Left colon (tissue), 2 donors: Measurements from ENCODE around the gene ISG20. TPM values are rescaled to one million over a fixed set of nuclear protein-coding genes. Genes with fewer than 3 reads are reported as not detected.

ENCODE experiments used
- ATAC-seq: fragments of 200-7000 bp; cut with Tn5 transposase; one replicate; pipeline ENCODE4 v1.9.1; 2020; ENCODE audit warnings: mild to moderate bottlenecking, moderate library complexity
- DNase-seq, 2 donors: peaks; one replicate each; pipeline ENCODE4 v3.0.0-alpha.2; 2020
- intact Hi-C, 2 donors: fragments of 100-400 bp; cut with DNase I in 1 of 2; cut with micrococcal nuclease in 1 of 2; formaldehyde crosslinking; loops; one replicate each; pipeline versions ENCODE4 v1.11.2 to v1.14.0; 2022; cut with DNase I, micrococcal nuclease
- total RNA-seq, 2 donors: library from RNA; stranded (reverse); fragmentation: NEBNext Ultra II Directional; extraction: Animal tissue kit (Norgen Biotek cat#: 25700); gene quantifications; one replicate each; pipeline ENCODE4 v1.2.1, GENCODE V29; 2021
- donor health status: DM: no; HTN: no; CAD: no.
- donor health status: DM: yes; HTN: yes; CAD: no.

Gene ISG20
- total RNA-seq, 2 donors from 2014 or later: 46.2 to 85.5 TPM

DNA sequence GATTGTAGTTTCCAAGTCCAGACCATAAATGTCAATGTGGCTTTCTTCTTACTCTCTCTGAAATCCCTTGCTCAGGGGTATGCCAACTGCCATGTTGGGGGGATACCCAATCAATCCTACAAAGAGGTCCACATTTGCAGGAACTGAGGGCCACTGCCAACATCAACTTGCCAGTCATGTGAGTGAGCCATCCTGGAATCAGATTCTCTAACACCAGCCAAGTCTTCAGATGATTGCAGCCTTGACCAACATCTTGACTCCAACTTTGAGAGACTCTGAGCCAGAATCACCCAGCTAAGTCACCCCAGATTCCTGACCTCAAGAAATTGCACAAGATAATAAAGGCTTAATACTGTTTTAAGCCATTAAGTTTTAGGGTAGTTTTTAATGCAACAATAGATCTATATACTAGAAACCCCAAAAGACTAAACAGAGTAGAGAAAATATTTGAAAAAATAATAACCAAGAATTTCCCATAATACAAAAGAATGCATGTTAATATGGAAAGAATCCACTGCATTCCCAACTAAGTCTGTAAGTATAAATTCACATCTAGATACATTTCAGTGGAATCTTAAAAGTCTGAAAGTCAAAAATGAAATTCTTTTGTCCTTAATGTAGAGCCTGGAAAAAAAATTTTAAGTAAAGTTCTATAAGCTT is 22.4 kb downstream of the ISG20 start:
- ATAC-seq (no peak), DNase-seq (no peak)
- intact Hi-C loops: no loop called here

DNA sequence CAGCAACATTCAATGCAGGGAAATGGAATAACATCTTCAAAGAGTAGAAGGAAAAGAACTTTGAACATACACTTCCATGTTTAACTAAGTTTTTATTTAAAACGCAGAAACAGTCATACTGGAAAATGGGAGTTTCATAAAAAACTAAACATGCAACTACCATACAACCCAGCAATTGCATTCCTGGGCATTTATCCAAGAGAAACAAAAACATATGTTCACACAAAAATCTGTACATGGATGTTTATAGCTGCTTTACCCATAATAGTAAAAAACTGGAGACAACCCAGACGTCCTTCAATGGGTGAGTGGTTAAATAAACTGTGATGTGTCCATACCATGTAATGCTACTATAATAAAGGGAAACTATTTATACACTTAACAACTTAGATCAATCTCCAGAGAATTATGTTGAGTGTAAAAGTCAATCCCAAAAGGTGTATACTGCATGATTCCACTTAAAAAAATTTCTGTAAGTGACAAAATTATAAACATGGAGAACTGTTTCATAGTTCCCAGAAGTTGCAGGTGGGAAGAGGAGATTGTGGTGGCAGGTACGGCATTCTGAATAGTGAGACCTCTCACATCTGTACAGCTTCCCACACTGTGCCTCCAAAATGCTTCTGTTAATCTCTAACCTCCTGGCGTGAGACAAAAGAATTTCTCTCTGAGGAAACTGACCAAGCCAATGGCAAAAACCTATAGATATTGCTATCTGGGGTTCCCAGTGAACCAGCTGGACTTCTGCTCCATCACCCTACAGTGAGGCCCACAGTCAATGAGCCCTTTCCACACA is 23.1 kb downstream of the ISG20 start:
- DNase-seq (no peak), ATAC-seq (no peak)
- intact Hi-C loops: no loop called here

DNA sequence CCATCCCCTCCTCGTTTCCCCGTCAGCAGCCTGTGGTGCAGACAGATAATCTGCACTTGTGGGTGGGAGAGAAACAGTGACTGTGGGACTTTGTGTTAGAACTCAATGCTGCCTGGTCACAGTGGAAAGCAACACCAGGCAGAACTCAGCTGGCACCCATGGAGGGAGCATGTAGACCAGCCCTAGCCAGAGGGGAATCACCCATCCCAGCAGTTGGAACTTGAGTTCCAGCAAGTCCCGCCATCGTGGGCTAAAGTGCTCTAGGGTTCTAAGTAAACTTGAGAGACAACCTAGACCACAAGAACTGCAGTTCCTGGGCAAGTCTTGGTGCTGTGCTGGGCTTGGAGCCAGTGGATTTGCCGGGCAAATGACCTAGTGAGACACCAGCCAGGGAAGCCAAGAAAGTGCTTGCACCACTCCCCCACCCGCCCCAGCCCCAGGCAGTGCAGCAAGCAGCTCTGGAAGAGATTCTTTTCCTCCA is 24.4 kb downstream of the ISG20 start:
- ATAC-seq (no peak), DNase-seq (no peak)
- intact Hi-C loops: no loop called here

DNA sequence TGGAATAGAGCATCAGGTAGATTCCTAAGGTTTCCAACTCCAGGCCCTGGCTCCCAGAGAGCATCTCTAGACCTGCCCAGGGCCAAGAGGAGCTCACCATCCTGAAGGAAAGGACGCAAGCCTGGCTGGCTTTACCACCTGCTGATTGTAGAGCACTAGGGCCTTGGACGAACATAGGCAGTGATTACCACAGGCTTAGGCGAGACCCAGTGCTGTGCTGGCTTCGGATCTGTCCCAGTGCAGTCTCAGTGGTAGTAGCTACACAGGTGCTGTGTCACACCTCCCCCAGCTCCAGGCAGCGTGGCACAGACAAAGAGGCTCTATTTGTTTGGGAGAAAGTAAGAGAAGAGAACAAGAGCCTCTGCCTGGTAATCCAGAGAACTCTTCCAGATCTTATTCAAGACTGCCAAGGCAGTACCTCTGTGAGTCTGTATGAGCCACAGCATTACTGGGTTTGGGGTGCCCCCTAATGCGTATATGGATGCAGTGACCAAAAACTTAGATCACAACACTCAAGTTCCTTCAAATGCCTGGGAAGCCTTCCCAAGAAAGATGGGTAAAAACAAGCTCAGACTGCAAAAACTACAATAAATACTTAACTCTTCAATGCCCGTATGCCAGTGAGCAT is 25.4 kb downstream of the ISG20 start:
- ATAC-seq (peak; percentile 56), DNase-seq (no peak)
- intact Hi-C loops: no loop called here

DNA sequence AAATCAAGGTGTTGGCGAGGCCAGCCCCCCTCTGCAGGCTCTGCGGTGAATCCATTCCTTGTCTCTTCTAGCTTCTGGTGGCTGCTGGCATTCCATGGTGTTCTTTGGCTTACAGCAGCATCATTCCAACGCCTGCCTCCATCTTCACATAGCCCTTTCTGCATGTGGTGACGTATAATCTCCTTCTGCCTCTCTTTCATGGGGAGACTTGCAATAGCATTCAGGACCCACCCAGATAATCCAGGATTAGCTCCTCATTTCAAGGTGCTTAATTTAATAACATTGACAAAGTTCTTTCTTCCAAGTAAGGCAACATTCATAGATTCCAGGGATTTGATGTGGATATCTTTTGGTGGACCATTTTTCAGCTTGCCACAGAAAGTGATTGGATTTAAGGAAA is 35.8 kb downstream of the ISG20 start:
- no peak for ATAC-seq
- intact Hi-C loops: no loop called here
- DNase-seq: no peak

DNA sequence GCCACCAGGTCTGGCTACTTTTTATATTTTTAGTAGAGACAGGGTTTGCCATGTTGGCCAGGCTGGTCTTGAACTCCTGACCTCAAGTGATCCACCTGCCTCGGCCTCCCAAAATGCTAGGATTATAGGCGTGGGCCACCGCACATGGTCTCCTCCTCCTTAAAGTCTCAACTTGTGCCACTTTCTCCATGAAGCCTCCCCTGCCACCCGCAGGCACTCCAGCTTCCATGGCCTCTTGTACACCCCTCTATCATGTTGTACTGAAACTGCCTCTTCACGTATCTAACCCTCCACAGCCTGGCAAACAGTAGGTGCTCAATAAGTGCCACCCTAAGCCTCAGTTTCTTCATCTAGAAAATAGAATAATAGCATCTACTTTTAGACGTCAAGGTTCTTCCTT is 39.9 kb downstream of the ISG20 start:
- ATAC-seq: no peak
- DNase-seq: no peak
- intact Hi-C loops: no loop called here

DNA sequence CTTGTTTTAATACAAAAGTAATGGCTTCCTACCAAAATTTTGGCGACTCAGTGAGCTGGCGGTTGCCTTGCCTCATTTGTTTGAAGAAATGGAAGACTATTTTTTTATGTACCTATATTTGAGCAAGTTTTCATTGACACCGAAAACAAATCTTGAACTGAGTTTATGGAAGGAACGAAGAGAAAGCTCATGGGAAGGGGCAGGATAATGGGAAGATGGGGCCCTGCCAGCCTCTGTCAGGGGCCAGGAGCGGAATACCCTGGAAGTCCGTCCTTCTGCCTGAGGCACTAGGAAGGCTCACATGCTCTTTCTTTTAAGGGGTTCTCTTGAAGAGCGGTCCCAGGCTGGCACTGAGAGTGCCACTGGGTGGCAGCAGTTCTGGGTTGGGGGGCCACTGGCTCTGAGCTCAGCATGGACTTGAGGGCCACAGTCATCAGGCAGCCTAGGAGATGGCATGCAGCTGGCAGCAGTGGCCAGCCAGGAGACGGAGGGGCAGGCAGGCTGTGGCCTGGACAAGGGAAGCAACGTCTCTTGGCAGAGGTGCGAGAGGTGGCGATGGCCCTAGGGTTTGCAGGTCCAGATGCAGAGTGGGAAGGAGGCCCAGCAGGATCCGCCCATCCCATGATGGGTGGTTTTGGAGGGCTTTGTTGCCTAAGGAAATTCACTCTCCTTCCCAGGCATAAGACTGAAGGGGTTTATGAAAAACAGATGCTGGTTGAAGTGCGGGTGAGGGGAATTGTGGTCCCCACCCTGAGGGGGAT is 41.6 kb downstream of the ISG20 start:
- ATAC-seq (no peak), DNase-seq (no peak)
- intact Hi-C loops: no loop called here

DNA sequence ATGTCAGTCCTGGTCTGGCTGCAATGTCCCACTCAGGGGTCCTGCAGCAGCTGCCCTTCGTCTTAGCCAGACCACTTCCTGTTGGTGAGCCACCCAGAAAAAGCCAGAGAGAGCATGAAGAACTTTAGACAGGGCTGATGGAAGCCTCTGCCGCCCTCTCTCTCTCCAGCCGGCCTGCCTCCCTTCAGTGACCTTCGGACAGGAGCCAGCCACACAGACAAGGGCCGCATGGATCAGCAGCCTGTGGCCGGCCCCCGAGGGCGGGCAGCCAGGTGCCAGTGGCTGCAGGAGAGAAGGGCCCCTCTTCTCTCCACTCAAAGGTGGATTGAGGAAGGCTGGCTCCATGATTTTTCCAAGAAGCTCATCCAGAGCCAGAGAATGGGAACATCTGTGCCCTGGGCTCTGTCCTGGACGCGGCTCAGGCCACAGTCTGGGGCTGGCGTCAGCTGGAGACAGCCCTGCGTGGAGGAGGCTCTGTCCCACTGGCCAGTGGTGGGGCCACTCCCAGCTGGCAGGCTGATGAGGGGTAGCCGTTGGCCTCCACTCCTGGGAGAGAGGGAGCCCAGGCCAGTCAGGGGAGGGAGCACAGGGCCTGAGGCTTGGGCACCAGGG is 42.9 kb downstream of the ISG20 start:
- ATAC-seq: no peak
- DNase-seq: no peak
- intact Hi-C loops: no loop called here

DNA sequence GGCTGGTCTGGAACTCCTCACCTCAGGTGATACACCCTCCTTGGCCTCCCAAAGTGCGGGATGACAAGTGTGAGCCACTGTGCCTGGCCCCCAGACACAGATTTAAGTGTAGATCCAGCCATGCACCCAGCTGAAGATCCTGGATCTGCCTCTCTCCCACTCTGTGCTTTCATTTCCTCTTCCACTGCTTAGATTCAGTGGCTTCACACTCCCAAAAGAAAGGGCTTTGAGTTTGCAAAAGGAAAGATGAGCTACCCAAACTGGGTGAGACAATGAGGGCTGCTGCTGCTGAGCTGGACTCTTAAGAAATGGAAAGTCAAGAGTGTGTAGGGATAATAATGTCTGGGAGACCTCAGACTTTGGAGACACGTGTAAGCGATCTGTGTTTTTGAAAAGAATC is 45.5 kb downstream of the ISG20 start:
- intact Hi-C loops: no loop called here
- DNase-seq (no peak), ATAC-seq (no peak)

DNA sequence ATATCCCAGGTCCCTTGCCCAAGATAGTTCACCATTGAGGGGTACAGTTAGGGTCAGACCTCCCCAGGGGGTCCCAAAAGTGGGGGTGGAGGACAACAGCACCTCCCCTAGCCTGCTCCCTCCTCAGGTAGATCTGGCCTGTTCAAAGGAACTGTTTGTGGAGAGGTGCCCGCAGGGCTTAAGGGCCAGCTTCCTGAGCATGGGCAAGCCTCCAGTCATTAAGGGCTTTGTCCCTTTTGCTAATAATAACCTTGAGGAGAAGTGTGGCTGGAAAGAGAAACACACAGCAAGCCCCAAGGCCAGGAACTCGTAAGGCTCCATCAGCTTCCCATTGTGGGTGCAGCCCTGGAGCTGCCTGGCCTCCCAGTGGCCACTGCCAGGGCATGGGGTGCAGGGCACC is 47.4 kb downstream of the ISG20 start:
- intact Hi-C loops: no loop called here
- DNase-seq: no peak
- ATAC-seq: no peak

DNA sequence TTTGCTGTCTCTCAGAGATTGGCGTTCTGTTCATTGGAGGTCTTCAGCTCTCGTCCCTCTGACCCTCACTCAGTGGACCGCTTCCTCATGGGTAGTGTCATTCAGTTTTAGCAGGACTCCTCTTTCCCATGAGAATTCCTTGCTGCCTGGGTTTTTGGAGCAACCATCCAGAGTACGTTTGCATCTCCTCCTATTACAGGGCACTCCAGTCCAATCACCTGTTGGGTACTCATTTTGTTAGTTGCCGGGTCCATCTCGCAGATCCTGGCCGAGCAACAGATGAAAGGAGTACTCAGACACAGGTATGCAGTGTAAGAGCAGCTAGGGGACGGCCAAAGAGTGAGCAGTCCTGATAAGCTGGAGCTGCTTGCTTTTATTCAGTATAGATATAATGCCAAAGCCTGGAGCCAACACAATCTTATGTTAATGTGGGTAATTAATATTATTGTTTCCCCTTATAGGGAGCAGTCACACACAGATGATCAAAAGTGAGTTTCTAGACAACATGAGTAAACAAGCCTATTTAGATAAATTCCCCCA is 49.6 kb downstream of the ISG20 start:
- intact Hi-C loops: no loop called here
- no peak for DNase-seq
- no peak for ATAC-seq

DNA sequence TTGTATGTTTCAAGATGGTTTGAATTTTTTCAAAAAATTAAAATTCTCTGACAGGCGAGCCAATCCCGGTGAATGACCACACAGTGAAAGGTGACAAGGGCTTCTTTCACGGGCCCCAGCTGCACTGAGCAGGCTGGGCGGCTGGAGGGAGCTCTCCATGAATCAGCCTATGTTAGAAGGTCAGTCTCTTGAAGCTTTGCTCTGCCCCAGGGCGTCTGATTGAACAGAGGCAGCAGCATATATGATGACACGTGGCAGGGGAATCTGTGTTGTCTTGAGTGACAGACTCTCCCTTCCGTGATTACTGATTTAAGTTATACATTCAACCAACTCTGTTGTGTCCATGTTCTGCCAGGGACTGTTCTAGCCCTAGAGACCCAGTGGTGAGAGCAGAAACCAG is 51.5 kb downstream of the ISG20 start:
- no peak for DNase-seq
- intact Hi-C loops: no loop called here

DNA sequence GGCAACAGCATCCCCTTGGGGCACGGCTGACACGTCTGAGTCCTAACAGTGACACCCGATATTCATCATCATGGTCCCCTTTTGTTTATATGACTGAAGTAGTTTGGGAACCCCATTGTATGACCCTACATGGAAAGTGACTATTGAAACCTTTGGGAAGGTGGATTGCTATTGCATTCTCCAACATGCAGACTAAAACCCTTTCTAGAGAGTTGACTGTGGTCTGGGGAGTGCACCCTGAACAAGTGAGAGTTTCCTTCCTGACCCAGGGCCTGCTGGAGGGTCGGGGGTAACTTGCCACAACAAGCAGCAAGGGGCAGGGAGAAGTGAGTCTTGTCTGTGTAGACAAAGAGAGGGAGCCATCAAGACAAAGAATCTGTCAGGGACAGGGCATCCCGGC is 54.4 kb downstream of the ISG20 start:
- intact Hi-C loops: no loop called here
- DNase-seq (no peak), ATAC-seq (no peak)

More for the DNA sequence above, 51.5 kb downstream of the ISG20 start:
- ATAC-seq: no peak

DNA sequence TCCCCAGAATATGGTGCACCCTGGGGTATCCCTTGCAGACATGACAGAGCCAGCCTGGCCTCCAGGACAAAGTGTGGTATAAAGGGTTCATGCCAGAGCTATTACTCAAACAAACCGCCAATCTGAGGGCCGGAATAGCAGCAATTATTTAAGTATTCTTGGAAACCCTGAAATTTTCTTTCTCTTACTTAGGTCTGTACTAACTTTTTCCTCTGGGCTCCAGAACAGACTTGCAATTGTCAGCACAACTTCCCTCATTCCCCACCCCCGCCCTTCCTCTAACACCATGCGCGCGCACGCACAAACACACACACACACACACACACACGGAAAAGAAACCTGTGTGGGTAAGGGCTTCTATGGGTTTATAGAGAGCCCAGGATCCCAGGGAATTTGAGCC is 56.3 kb downstream of the ISG20 start:
- intact Hi-C loops: no loop called here
- ATAC-seq (no peak), DNase-seq (no peak)

DNA sequence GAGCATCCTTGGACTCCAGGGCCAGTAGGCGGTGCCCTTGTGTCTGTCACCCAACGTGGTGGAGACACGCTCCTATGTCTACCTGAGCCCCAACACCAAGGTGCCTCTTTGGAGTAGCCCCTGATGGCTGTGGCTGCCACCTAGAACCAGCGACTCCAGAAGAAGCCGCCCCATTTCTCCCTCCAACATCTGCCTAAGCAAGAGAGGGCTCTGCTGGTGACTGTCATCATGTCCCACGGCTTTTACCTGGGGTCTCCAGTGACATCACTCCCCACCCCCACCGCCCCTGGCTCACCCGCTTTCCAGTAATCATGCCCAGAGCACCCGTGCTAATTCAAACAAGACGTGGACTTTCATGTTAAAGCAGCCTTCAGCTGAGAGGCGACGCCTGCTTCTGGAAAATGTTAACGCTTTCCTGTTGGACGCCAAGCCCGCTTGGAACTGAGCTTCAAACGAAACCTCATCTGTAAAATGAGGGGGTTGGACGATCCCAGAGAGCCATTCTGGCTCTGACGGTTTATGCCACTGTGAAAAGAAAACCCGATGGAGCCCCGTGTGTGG is 57.0 kb downstream of the ISG20 start:
- ATAC-seq (no peak), DNase-seq (no peak)
- intact Hi-C loops: no loop called here

DNA sequence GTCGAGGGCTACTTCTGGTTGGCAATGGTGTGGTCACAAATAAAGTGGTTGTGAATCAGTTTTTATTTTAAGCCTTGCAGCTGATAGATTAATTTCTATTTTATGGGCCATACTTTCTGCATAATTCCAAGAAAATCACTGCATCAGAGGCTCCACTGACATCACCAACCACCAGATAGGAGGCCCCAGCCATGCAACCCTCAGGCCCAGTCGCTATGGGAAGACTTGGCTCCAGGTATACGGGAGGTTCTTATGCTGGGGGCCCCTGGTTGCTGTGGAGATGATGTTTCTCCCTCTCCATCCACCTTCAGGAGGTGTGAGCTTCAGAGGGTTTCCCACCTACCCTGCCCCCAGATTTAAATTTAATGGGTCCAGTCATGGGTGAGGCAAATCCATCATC is 57.4 kb downstream of the ISG20 start:
- intact Hi-C loops: no loop called here
- no peak for ATAC-seq

DNA sequence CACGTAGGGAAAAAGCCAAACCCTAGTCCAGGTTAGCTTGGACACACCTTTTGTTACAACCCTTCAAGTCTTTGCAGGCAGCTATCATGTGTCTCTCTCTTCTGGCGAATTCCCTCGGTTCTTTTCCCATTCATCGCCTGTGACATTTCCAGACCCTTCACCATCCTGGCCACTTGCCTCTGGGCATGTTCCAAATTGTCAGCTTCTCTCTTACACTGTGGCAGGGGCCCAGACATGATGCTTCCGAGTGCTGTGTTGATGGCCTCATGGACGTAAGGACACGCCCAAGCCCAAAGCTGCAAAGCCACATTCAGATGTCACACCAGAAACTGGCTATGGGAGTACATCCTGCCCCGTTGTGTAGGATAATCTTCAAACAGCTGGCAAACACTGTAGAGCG is 58.5 kb downstream of the ISG20 start:
- intact Hi-C loops: no loop called here
- ATAC-seq (no peak), DNase-seq (no peak)

More for the DNA sequence above, 57.4 kb downstream of the ISG20 start:
- no peak for DNase-seq

DNA sequence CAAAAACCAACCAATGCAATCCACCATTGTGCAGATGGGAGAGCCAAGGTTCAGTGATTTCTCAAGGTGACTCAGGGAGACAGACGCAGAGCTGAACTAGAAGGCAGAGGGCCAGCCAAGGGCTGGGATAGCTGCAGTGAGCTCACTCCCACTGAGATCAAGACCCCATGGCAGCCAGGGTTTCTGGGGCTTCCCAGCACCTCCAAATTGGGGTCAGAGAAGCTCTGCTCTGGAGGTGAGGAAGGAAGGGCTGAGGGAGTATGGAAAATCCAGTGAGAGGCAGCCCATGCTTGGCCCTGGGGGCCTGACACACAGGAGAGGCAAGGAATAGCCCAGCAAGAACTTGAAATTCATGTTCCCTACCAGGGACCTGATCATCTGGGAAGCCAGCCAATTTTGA is 61.0 kb downstream of the ISG20 start:
- intact Hi-C loops: no loop called here
- DNase-seq: no peak
- ATAC-seq: no peak

DNA sequence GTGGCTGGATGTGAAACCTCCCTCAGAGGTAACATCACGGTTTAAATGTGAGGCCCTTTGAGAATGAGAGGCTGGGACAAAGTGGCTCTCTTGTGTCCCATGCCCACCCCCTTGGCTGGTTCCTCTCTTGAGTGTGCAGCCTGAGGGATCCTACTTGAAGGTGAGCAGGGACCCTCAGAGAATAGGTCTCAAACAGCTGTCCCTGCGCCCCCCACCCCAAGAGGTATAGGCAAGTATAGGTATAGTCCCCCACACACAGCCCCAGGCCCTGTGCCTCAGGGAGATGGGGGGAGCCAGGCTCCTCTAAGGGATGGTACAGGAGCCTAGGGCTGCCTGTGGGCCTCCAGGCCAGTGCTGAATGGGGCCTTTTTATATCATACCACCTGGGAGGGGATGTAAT is 61.9 kb downstream of the ISG20 start:
- intact Hi-C loops: no loop called here

More for the DNA sequence above, 61.9 kb downstream of the ISG20 start:
- DNase-seq (no peak), ATAC-seq (no peak)
